Stimulated activated CD4-positive, alpha-beta T cell treated with anti-CD3 and anti-CD28 coated beads, Interleukin-15, amount 100 ng/mL, for 24 hours (primary cell): Measurements from ENCODE around the gene PRDM8.
"Not testable (repeated sequence)": the region's sequence is repeated elsewhere in the genome, so short reads cannot be mapped to it uniquely, and the experiment has no call there.

Experiments used
- DNase-seq: peaks from one replicate; pipeline ENCODE4 v3.0.0-alpha.2; 2020

PRDM8 gene

DNA sequence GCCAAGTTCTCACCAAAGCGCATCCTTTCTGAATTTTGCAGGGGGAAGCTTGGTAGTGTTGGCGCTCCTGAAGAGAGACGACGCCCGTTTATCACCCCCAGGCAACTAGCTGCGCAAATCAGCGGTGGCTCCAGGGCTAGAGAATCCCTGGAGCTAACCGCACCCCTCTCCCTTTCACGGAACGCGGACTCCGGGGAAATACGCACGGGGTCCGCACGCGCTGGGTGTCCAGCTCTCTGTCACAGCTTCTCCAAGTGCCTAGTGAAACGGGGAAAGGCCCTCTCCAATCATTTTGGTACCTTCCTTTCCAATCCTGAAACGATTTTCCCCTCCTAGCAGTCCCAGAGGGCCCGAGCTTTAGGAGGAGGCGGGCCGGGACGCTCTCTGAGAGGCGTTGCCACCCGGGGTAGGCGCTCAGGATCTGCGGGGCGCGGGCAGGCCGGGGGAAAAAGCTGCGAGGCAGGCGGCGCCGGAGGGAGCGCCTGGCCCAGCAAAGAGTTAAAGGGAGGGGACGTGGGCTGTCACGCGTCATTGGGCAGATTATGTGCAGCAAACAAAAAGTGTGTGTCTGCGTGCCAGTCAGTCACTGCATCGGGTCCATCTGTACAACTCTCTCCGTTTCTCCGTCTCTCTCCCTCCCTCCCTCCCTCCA, at the start of gene PRDM8:
TSS of gene PRDM8 (plus strand) at position 582 of the 652 bp plus-strand sequence. CDS start 2,578 bp downstream, outside the sequence.
- peak; percentile 60 for DNase-seq

DNA sequence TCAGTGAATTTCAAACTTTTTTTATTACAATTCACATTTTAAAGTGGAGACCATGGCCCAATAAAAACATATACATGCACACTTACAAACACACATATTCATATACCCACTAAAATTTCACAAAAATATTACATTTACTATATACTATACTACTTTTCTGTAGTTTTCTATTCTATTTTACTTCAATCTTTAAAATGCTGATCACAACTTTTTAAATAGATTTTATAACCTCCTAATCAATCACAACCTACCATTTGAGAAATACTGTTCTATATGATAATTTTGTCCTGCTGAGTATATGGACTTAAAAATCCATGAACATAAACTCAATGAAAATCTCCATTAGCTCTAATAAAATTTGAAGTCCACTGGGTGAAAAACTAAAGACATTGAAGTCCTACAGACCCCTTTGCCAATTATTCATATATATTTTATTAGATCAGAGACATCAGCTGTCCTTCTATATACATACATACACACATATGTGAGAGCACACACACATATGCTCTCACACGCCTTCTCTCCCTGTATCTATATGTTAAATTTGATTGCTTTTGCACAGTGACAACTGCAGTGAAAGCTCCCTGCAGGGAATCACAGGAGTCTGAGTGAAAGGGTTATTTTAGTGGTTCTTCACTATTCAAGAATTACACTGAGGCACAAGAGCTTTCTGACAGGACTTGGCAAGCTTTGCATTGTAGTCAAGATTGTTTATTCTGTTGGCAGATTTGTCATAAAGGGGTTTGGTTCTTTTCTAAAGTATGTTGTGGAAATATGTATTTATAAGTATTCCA, 46.7 kb upstream of the PRDM8 start:
- no peak for DNase-seq

DNA sequence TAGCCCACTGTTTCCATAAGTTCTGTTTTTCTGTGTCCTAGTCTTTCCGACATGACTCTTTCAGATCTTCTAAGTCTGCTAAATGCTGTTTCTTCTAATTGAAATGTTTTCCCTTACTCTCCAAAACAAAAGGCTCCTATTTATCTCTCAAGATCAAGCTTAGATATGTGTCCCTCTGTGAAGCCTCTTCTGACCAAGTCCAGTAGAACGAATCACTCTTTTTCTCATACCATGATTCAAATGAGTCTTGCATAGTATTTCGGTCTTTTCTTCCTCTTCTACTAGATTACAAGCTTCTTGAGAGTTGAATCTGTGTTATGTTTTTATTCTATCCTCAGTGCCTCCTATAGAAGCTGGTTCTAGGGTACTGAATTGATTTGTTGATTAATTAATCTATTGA, 45.3 kb upstream of the PRDM8 start:
- no peak for DNase-seq

DNA sequence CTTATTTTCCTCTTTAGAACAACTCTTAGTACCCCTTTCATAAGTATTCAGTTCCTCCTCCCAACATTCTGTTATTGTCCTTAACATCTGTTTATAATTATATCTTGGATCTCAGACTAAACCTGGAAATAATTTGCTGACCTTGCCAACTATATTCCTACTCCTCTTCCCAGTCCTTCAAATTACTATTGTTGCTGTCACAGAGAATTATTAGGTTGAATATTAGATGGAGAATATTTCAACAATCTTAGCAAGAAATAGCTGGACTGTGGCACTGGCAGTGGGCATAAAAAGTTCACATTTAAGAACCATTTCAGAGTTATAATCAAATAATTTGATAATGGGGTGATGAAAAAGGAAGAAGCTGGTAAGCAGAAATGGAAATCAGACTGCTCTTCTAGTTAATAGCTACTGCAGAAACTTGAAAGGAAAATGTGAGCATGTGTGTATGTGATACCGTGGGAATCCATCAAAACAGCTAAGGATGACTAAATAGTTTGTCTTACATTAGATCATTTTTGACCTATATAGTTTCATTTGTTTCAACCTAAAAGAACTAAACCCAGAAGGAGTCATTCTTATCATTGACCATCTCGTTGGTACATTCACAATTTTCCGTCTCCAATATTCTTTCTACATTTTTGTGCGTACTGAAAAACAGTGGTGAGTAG, 43.3 kb upstream of the PRDM8 start:
- DNase-seq = no peak

DNA sequence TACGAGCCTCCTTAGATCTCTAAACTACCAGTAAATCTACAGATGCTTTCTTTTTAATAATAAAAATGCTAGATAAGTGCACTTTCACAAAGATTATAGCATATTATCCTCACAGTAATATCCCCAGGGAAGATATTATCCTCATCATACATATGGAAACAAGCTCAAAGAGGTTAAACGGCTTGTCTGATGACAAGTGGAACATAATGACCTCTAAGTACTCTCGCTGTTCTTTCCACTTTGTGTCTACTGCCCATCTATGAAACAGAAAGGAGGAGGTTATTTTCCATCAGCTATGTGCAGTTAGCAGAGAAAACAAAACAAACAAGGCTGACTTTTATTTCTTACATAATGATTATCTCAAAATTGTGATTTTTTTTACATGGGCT, 42.8 kb upstream of the PRDM8 start:
- DNase-seq = no peak

DNA sequence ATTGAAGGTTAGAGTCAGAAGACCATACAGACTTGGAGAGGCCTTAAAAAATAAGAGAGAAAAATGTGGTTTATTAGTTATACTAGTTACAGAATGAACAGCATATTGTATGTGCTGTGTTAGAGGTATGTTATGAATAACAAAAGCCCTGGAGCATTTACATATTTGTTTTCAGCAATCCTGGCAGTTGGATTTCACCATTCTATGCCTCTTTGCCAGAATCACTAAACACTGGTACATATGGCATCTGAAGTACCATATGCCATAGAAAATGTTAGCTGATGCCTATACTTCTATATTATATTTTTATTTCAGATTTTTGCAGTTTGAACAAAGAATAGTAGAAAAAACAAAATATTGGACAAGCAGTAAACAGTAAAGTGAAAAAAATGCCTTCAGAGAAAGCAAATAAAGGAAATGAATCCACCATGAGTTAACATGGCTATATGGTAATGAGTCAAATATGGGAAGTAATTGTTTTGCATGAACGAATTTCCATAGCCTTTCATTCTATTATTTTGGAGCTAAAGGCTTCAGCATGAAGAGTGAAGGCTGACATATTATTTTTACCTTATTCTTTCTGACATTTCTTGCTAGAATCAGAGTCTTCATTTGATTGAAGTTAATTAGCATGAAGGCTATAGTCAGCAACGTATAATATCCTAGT, 41.9 kb upstream of the PRDM8 start:
- no peak for DNase-seq

DNA sequence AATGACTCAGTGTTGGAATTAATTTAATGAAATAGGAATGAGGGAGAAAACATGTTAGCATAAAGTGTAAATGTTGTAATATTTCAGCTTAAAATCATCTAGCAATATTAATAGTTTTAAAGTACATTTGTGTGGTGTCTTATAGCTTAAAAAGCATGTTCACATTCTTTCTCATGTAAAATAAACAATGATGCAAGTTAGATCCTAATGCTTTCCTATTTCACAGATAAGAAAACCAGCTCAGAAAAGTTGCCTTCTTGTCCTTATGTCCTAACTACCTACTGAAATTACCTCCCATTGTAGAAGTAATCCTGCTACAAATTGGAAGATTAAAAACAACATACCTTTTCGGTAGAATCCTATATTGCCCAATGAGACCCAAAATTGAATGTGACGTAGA, 40.9 kb upstream of the PRDM8 start:
- no peak for DNase-seq

DNA sequence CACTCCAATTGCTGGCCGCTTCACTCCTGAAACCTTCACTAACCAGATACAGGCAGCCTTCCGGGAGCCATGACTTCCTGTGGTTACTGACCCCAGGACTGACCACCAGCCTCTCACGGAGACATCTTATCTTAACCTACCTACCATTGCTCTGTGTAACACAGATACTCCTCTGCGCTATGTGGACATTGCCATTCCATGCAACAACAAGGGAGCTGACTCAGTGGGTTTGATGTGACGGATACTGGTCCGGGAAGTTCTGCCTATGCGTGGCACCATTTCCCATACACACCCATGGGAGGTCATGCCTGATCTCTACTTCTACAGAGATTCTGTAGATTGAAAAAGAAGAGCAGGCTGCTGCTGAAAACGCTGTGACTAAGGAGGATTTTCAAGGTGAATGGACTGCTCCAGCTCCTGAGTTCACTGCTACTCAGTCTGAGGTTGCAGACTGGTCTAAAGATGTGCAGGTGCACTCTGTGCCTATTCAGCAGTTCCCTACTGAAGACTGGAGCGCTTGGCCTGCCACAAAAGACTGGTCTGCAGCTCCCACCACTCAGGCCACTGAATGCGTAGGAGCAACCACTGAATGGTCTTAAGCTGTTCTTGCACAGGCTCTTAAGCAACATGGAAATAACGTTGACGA, 35.8 kb upstream of the PRDM8 start:
- no peak for DNase-seq

DNA sequence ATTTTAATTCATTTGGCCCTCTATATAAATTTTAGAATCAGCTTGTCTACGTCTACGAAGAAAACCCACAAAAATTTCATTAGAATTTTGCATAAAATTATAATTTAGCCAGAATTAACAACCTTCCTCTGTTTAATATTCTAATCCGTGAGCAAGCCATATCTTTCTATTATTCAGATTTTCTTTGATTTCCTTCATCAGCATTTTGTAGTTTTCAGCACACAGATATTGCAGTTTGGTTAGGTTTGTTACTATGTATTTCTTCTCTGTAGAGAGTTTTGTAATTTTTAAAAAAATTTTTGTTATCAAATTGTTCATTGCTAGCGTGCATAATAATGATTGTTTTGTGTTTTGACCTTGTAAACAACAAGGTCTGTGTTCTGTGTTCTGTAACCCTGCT, 34.9 kb upstream of the PRDM8 start:
- no peak for DNase-seq

DNA sequence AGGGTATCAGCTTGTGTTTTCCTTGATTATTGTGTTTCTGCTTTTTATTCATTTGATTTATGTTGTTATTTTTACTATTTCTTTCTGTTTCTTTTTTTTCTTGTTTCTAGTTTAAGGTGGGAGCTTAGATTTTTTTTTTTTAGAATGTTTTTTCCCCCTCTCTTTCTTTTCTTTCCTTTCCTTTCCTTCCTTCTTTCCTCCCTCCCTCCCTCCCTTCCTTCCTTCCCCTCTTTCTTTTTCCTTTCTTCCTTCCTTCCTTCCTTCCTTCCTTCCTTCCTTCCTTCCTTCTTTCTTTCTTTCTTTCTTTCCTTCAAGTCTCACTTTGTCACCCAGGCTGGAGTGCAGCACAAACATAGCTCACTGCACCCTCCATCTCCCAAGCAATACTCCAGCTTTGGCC, 31.4 kb upstream of the PRDM8 start:
- no peak for DNase-seq

DNA sequence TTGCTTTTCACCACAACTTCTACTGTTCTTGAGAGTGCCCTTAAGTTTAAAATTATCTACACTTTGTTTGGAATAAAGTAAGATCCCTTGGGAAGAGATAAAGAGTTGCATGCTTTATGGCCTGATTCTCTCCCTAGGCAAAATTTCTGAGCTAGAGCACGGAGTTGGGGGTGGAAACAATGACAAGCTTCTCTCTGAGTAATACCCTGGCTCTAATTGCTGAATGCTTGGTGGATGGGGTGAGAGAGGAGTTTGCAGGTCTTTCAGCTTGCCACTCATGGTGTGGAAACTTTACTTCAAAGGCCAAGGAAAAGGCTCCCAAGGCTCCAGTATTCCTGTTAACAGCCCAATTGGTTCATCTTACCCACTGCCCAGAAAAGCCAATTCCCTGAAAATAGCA, 26.1 kb upstream of the PRDM8 start:
- peak; percentile 51 for DNase-seq

DNA sequence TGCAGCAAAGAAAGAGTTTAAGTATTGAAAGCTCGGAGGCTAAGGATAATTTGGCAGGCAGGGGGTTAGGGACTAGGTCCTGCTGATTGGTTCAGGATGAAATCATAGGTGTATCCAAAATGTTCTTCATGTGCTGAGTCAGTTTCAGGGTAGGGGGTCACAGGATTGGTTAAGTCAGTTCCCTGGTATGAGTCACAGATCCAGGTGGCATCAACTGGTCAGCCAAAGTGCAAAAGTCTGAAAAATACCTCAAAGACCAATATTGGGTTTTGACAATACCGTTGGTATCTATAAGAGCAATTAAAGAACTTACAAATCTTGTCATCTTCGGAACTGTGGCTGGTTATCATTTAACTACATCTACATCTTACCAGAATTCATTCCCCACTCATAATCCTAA, 25.6 kb upstream of the PRDM8 start:
- DNase-seq = no peak

DNA sequence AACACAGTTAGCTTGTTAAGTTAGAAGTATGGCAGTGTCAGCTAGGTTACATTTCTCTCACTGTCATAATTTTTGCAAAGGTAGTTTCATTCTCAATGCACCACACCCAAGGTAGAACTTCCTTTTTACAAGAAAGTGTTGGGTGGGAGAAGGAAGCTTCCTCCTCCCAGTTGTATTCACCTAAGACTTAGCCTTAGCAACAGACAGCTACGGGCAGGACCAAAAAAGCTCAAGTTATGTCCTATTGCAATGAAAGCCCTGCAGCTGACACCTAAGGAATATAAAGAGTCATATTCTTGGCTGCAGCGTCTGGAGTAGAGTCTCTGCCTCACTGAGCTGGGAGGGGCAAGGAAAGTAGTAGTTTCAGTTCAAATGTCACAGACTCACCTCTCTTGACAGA, 25.1 kb upstream of the PRDM8 start:
- DNase-seq = peak; percentile 41

DNA sequence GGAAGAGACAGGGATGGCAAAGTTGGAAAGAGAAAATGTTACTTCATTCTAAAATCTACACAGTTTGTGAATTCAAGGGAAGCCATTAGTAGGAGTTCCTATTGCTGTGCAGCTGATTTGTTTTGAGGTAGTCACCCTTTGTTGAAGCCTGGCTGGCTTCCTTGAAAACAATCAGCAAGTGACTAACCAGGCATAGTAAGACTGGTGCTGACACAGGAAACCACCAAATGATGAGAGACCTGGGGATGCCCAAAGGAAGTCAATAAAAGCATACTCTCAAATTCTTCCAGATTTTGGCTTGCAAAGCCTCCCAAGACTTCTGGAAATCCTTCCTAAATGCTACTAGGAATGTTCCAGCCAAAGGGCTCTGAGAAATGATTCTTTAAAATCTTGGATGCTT, 23.9 kb upstream of the PRDM8 start:
- peak; percentile 62 for DNase-seq

DNA sequence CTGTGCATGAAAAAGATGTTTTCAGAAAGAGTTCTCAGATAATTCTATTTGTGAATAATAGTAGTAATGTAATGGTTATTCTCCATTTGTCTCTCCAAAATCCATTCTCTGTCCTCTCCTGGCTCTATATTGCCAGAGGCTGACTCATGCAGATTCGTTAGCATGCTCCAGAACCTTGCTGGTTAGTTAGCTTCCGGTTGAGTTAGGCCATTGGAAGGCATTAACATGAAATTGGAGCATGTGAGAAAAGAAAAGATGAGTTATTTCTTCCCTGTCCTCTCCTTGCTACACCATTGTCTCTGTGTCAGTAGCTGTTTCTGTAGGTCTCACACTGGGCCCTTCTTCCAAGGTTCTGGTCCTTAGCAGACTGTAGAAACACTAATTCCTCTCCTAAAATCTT, 23.5 kb upstream of the PRDM8 start:
- no peak for DNase-seq

DNA sequence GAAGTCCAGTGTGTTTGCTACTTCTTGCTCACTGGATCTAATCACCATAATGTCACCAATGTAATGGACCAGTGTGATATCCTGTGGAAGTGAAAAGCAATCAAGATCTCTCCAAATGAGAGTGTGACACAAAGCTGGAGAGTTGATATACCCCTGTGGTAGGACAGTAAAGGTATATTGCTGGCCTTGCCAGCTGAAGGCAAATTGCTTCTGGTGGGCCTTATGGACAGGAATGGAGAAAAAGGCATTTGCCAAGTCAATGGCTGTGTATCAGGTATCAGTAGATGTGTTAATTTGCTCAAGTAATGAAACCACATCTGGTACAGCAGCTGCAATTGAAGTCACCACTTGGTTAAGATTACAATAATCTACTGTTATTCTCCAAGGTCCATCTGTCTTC, 19.5 kb upstream of the PRDM8 start:
- DNase-seq = not testable (repeated sequence)

DNA sequence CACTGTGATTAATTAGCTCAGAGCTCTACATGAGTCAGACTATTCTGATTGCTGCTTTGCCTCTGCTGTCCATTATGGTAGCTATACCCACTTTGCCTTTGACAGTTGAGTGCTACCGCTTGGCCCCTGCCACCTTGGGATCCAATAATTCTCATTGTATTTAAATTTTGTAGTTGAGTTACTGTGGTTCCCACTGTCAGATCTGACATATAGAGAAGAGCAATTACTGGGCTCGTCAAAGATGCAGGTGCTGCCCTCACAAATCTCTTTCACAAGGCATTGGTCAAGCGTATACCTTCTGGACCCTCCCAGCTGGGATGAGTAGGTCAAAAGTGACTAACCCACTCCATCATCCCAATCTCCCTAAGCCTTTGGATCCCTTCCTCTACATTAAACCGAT, 18.3 kb upstream of the PRDM8 start:
- DNase-seq = no peak

DNA sequence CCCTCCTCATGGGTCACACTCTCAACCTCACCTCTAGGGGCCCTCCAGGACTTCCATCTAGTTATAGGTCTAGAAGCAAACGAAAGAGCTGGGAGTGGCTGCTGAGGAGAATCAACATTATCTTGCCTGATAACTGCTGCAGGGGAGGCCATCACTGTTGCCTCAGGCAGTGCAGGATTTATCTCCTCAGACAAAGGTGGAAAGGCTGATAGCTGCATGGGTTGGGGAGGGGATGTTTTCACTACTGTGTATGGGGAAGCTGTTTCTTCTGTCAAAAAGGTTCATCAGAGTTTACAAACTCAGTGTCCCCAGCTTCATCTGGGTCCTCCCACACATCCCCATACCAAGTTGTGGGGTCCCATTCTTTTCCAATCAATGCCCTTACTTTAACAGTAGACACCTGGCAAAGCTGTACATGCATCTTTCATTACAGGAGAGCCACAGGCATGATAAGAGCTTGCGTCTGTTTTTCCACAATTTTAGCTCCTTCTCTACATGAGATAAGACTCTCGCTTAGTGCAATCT, 17.6 kb upstream of the PRDM8 start:
- no peak for DNase-seq

DNA sequence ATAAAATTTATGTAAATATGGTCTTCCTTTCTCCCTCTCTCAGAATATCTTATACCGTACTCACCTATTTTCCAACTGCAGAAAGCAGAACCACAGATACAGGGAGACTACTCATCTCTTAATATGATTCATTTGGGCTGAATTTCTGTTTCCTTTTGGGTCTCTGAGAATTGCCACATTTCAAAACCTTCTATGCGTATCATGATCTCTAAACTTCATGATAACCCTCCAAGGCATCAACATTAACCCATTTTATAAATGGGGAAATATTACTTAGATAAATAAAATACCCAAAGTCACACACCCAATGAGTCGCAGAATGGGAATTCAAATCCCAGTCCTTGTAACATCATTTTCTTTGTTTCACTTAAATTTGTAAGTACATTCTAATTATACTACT, 16.6 kb upstream of the PRDM8 start:
- DNase-seq = no peak

DNA sequence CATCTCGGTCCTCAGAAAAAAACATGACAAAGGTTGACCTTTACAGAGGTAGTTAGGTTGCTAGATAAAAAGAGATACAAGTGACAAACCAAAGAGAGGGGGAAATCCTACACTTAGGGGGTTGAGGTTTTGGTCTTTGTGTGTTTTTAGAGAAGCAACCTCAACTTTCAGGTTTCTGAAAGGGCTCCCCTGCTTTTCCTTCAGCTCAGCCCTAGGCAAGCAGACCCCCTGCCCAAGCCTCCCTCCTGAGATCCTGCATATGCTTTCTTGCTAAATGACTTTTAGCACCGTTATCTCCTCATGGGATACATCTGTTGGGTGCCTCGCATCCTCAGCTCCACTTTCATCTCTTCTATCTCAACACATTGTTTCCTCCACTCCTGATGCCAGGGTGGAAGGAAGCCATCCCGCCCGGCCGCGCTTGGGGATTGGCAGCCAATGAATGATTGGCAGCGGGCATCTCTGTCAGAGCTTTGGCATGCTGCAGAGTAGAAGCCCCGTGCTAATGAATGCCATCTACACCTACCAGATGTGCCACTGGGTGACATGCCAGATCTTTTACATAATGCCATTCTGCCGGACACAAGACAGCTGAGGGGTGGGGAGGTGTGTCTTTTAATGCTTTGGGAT, 15.0 kb upstream of the PRDM8 start:
- peak; percentile 30 for DNase-seq

DNA sequence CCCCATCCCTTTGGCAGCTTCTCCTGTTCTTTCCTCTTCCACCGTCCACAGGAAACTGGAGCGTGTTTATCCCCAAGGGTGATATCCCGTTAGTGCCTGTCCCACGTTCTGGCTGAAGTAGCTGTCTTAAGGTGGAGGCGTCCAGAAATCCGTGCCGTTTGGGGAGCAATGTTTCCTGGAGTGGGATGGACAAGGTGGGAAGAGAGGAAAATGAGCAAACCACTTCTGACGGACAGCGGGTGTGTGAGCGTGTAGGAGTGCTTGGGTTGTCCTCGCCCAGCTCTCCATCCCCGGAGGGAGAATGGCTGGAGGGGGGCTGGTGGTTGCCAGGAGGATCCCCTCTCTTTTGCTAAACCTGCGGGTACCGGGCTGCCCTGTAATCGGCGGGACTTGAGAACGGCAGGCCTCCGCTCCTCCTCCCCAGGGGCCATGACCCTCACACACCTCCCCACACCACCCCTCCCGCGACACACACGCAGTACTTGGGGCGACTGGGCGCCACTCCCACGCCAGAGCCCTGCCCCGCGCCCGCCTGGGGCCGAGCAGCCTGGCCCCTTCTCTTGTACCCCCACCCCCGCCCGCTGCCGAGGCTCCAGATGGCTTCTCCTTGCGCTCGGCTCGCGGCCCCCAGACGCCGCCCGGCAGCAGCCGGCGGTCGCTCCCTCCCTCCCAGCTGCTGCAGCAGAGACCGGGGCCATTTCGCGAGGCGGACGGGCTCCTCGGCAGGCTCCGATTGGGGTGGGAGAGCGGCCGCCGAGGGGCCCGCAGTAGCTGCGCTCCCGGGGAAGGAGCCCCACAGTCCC, 13.9 kb upstream of the PRDM8 start:
- no peak for DNase-seq
